Measurements from ENCODE around the gene POU2F3.
A peak's percentile ranks its signal among the peaks of the same experiment; 100 is the strongest.

The POU2F3 gene

GRCh38 chr11:120210626-120211521 lies 29.1 kb upstream of the POU2F3 start, which contains the start of gene OAF:
Gene OAF (plus strand): TSS chr11:120211032. CDS start chr11:120211280, 248 bp downstream.
- peak in 45 of 56 donors; percentile 13 to 78 (median 50) for DNase-seq

- no peak for DNase-seq
Measured at GRCh38 chr11:120211522-120212258, 28.2 kb upstream of the POU2F3 start.

GRCh38 chr11:120212259-120212878 lies 27.6 kb upstream of the POU2F3 start:
- DNase-seq: no peak

GRCh38 chr11:120212926-120213325 lies 27.0 kb upstream of the POU2F3 start:
- no peak for DNase-seq

- DNase-seq: no peak
Measured at GRCh38 chr11:120214581-120214980, 25.4 kb upstream of the POU2F3 start.

GRCh38 chr11:120215634-120216033 lies 24.3 kb upstream of the POU2F3 start:
- DNase-seq: peak in 1 of 56 donors; percentile 22

GRCh38 chr11:120216426-120217102 lies 23.4 kb upstream of the POU2F3 start:
- DNase-seq: no peak

GRCh38 chr11:120217526-120217925 lies 22.4 kb upstream of the POU2F3 start:
- DNase-seq: no peak

- peak in 47 of 56 donors; percentile 14 to 89 (median 64) for DNase-seq
Measured at GRCh38 chr11:120217941-120218694, 21.8 kb upstream of the POU2F3 start.

GRCh38 chr11:120218695-120219033 lies 21.3 kb upstream of the POU2F3 start:
- no peak for DNase-seq

- peak in 1 of 56 donors; percentile 27 for DNase-seq
Measured at GRCh38 chr11:120219232-120219937, 20.6 kb upstream of the POU2F3 start.

- peak in 2 of 56 donors; percentile 26 to 30 for DNase-seq
Measured at GRCh38 chr11:120219938-120220746, 19.8 kb upstream of the POU2F3 start.

GRCh38 chr11:120220747-120221037 lies 19.2 kb upstream of the POU2F3 start:
- no peak for DNase-seq

- no peak for DNase-seq
Measured at GRCh38 chr11:120221115-120221752, 18.7 kb upstream of the POU2F3 start.

GRCh38 chr11:120222916-120223315 lies 17.0 kb upstream of the POU2F3 start:
- DNase-seq: no peak

GRCh38 chr11:120223793-120224192 lies 16.1 kb upstream of the POU2F3 start:
- DNase-seq: no peak

GRCh38 chr11:120224361-120224760 lies 15.6 kb upstream of the POU2F3 start:
- DNase-seq: no peak
